Ishikawa (cell line): ENCODE measurements around the gene SMPD3.

ENCODE experiments used
- CREB1 ChIP-seq: IDR thresholded peaks from 2 replicates; pipeline ENCODE4 v1.6.1; 2012; ENCODE audit warnings: low read depth
- EGR1 ChIP-seq: IDR thresholded peaks from 2 replicates; pipeline ENCODE4 v1.6.1; 2012
- TCF12 ChIP-seq: IDR thresholded peaks from 2 replicates; pipeline ENCODE4 v1.6.1; 2012; ENCODE audit warnings: low read depth
- YY1 ChIP-seq: IDR thresholded peaks from 2 replicates; pipeline ENCODE4 v1.6.1; 2012; ENCODE audit warnings: low read depth
- ZBTB7A ChIP-seq: IDR thresholded peaks from 2 replicates; pipeline ENCODE4 v1.6.1; 2012; ENCODE audit warnings: low read depth
- TF ChIP-seq, protein P1 (sequence below): IDR thresholded peaks from 2 replicates; pipeline ENCODE4 v1.6.1; 2012

DNA sequence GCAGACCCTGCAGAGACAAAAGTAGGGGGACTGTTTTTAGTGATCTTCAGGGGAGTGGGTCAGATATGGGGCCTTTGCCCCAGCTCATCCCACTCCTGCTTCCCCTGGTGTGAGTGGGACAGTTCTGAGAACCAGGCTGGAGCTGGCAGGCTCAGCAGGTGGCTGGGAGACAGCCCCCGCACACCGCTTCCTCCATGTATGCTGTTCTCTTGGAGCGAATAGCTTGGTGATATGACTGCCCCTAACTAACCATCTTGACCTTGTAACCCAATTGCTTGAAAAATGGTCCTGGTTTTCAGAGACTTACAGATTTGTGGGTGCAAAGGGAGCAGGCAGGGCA, 76.0 kb downstream of the SMPD3 start:
- TF ChIP-seq TCF12 (no peak), EGR1 (no peak), YY1 (no peak), CREB1 (no peak), ZBTB7A (no peak)
- TF ChIP-seq, protein P1, sequence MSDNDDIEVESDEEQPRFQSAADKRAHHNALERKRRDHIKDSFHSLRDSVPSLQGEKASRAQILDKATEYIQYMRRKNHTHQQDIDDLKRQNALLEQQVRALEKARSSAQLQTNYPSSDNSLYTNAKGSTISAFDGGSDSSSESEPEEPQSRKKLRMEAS: no peak
